WERI-Rb-1 (cell line): ENCODE data around the gene CD200R1.

Experiments used
- DNase-seq: peaks from one replicate; pipeline ENCODE4 v3.0.0-alpha.2; 2020
- H3K27ac ChIP-seq: fragments of 250-450 bp; sonication (Bioruptor Pico); 2 replicates; pipeline ENCODE4 v1.5.1; 2020; ENCODE audit warnings: mild to moderate bottlenecking, moderate library complexity
- H3K27me3 ChIP-seq: fragments of 250-450 bp; sonication (Bioruptor Pico); 2 replicates; pipeline ENCODE4 v1.5.1; 2021; ENCODE audit warnings: mild to moderate bottlenecking, low read depth, moderate library complexity; ENCODE audit not compliant: insufficient read depth, severe bottlenecking
- H3K36me3 ChIP-seq: fragments of 250-450 bp; sonication (Bioruptor Pico); 2 replicates; pipeline ENCODE4 v1.5.1; 2020; ENCODE audit warnings: mild to moderate bottlenecking, moderate library complexity
- H3K4me3 ChIP-seq: 2 replicates; pipeline ENCODE4 v1.5.1; 2011; ENCODE audit warnings: low read depth, mild to moderate bottlenecking, control low read depth, low read length
- H3K9me3 ChIP-seq: fragments of 250-450 bp; sonication (Bioruptor Pico); 2 replicates; pipeline ENCODE4 v1.5.1; 2021; ENCODE audit warnings: mild to moderate bottlenecking, moderate library complexity; ENCODE audit not compliant: severe bottlenecking
- CTCF ChIP-seq: IDR thresholded peaks from 2 replicates; pipeline ENCODE4 v1.5.1; 2011; ENCODE audit warnings: low read depth, mild to moderate bottlenecking, control low read depth, inconsistent platforms, low read length

CD200R1 gene

GRCh38 chr3:112881891-112882290 lies 93.0 kb downstream of the CD200R1 start:
- Histone ChIP-seq H3K9me3 (no peaks in the 10 kb centered on the region), H3K4me3 (no peak overlapping the region), H3K36me3 (no peaks in the 10 kb centered on the region), H3K27ac (no peak overlapping the region), H3K27me3 (peaks cover 19% of the 10 kb centered on the region)
- TF ChIP-seq CTCF: no peak
- no peak for DNase-seq

GRCh38 chr3:112875561-112875960 lies 99.3 kb downstream of the CD200R1 start:
- TF ChIP-seq CTCF: no peak
- Histone ChIP-seq H3K27ac (no peak overlapping the region), H3K4me3 (no peak overlapping the region), H3K36me3 (no peaks in the 10 kb centered on the region), H3K9me3 (no peaks in the 10 kb centered on the region), H3K27me3 (peaks cover 14% of the 10 kb centered on the region)
- DNase-seq: no peak

GRCh38 chr3:112874725-112875124 lies 100.2 kb downstream of the CD200R1 start:
- TF ChIP-seq CTCF: no peak
- Histone ChIP-seq H3K36me3 (no peaks in the 10 kb centered on the region), H3K27me3 (peaks cover 17% of the 10 kb centered on the region), H3K27ac (no peak overlapping the region), H3K9me3 (no peaks in the 10 kb centered on the region), H3K4me3 (no peak overlapping the region)
- DNase-seq: no peak

GRCh38 chr3:112873632-112874031 lies 101.3 kb downstream of the CD200R1 start:
- H3K27ac ChIP-seq: no peak overlapping the region
- H3K36me3 ChIP-seq: no peaks in the 10 kb centered on the region
- H3K4me3 ChIP-seq: no peak overlapping the region
- H3K27me3 ChIP-seq: peaks cover 14% of the 10 kb centered on the region
- no peaks in the 10 kb centered on the region for H3K9me3 ChIP-seq
- no peak for DNase-seq
- no peak for TF ChIP-seq CTCF

GRCh38 chr3:112871735-112872134 lies 103.2 kb downstream of the CD200R1 start:
- no peak overlapping the region for H3K27ac ChIP-seq
- no peak for TF ChIP-seq CTCF
- DNase-seq: no peak
- no peaks in the 10 kb centered on the region for H3K36me3 ChIP-seq
- peaks cover 14% of the 10 kb centered on the region for H3K27me3 ChIP-seq
- no peaks in the 10 kb centered on the region for H3K9me3 ChIP-seq
- H3K4me3 ChIP-seq: no peak overlapping the region
